Frontal cortex (tissue), 4 donors: ENCODE measurements around the gene FAM228A. TPM values are rescaled to one million over a fixed set of nuclear protein-coding genes. Genes with fewer than 3 reads are reported as not detected.
A peak's percentile ranks its signal among the peaks of the same experiment; 100 is the strongest.

ENCODE experiments used
- DNase-seq, 2 donors: peaks; one replicate each; pipeline ENCODE4 v3.0.0; 2012; ENCODE audit warnings: low spot score in 2 of 2
- FAIRE-seq: peaks from 2 replicates; lab custom pipeline; 2012; peaks lifted over from hg19 to GRCh38; lab: Jason Lieb, UNC
- total RNA-seq: library from RNA; depleted of rRNA; stranded (reverse); fragments of >200 nt; gene quantifications from one replicate; pipeline ENCODE4 v1.2.3, GENCODE V29; 2014
- donor health status: control.
- donor health status: control.
- donor health status: control.

FAM228A gene
- total RNA-seq, 1 donor from 2014 or later = 3.3 TPM

DNA sequence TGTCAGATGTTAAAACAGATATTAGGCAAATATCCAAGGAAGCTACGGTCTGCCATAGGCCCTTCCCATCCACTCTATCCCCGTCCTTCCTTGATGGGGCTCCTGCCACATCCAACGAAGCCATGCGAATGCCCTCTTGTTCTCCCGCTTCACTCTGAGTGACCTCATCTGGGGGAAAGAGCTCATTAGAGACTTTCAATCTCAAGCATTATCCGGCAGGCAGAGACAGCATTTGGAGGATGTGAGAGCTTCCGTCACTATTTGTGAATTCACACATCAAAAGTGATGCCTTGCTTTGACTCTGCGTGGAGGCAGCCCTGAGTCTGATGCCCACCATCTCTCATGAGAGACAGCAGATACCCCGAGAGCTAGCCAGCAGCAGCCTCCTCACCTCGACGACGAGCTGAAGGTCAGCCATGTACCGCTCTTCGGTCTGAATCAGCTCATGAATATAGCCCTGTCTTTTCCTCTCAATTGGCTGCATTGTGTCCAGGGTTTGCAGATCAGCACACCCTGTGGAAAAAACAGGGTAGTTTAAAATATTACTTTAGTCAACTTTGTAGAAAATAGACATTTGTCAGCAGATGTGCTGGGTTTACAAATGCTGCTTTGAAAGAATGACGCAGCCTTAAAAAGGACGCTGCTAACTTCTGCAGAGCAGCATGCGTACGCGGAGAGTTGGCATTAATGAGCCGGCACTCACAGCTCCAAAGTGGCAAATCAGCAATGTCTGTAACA is 45.9 kb downstream of the FAM228A start:
- FAIRE-seq (no peak), DNase-seq (no peak)

DNA sequence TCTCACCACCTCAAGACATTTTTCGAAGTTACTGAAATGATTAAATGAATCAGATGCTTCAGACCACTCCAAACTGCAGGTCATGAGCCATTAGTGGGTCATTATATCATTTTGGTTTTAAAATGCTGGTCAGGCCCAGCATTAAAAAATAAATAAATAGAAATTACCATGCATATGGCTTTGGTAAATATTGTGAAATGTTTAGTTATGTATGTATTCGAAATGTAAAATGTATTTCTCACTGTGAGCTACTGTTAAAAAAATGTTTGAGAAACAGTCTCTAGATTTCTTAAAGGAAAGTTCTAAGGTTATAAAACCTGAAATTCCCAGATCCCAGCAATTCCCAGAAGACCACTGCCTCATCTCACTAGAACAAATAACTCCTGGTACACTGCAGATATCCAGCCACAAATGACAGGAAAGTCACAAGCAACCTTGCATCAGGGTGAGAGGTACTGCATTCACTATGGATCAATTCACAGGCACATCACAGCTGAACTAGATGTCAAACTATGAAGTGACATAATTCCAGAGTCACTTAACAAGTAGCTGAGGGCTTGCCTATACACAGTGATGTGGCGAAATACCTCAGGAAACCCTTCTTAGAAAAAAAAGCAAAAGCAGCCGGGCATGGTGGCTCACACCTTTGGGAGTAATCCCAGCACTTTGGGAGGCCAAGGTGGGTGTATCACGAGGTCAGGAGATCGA is 46.6 kb downstream of the FAM228A start:
- DNase-seq (no peak), FAIRE-seq (no peak)

GRCh38 chr2:24222946-24223345 is 48.1 kb downstream of the FAM228A start:
- FAIRE-seq (no peak), DNase-seq (no peak)

DNA sequence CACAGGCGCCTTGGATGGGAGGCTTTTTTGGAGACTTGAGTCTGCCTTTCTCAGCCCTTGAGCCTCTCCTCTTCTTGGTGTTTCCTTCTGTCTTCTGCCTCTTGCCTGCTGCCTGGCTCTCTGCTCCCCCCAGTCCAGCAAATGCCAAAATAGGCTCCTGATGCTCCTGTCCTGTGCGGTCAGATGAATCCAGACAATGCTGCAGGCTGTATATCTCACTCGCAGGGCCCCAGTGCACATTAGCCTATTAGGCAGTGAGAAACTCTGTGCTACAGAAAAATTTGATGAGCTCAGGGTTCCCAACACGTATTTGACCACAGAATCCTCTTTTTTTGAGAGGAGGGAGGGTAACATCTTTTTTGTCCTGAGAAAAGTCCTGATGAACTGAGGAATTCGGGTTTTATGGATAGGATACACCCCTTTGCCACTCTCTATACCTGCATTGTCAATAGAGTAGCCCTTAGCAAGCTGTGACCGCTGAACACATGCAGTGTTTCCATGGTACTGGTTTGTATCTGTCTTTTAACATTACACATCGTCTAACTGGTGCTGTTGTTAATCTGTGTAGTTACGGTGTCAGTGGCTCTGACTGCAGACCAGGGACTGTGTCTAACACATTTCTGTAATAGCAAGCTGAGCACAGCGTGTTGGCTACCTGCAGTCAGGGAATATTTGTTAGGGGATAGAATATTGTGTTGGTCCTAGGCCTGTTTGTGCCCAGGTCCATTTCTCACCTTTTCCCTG is 50.8 kb downstream of the FAM228A start:
- no peak for FAIRE-seq
- no peak for DNase-seq

DNA sequence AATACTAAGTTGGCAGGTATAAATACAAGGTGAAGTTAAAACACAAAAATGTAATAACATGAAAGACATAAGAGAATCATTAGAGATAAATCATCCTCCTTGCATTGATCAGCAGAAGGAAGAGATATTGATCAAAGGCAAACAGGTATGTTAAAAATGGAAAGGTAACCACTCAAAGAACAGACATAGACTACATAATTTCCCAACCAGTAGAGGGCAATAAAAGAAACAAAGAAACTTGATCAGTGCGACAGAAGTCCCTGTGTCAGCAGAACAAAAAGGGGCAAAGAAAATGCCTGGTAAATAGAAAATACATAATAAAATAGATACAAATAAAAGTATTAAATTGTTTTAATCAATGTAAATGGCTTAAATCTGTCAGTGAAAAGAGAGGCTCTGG is 53.6 kb downstream of the FAM228A start:
- FAIRE-seq (peak; percentile 96), DNase-seq (no peak)

- peak in 1 of 2 donors; percentile 33 for DNase-seq
- peak; percentile 75 for FAIRE-seq
These were observed 56.6 kb downstream of the FAM228A start for GRCh38 chr2:24231461-24231881.

- no peak for FAIRE-seq
- no peak for DNase-seq
These were observed 58.5 kb downstream of the FAM228A start for GRCh38 chr2:24233321-24233720.

- no peak for FAIRE-seq
- no peak for DNase-seq
These were observed 62.5 kb downstream of the FAM228A start for GRCh38 chr2:24237313-24237712.

DNA sequence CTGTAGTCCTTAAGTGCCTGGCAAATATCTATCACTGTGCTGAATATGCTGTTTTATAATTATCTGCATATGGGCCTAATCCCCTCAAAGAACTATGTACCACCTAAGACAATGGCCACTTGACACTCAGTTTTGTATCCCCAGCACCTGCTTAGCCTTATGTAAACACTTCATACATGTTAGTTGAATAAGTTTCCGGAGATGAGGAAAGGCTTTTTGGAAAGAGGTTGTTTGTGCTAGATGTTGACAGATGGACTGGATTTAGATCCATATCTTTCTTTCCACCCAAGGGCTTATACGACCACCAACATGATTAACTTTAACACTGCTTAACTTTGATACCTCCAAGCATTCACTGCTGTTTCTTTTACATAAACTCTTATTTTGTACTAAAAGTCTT is 63.3 kb downstream of the FAM228A start:
- FAIRE-seq (no peak), DNase-seq (no peak)

- DNase-seq = no peak
- FAIRE-seq = no peak
These were observed 64.7 kb downstream of the FAM228A start for GRCh38 chr2:24239553-24239952.

Other genes starting within 250 kb of the FAM228A start
- gene ATAD2B, start 247.9 kb upstream of the FAM228A start, total RNA-seq = 55.0 TPM
- 64.8 TPM for gene UBXN2A, start 234.6 kb upstream of the FAM228A start, total RNA-seq
- 0.41 TPM for gene MFSD2B, start 165.0 kb upstream of the FAM228A start, total RNA-seq
- gene WDCP, start 127.7 kb upstream of the FAM228A start, total RNA-seq = 27.3 TPM
- 73.8 TPM for gene FKBP1B, start 125.3 kb upstream of the FAM228A start, total RNA-seq
- 125 TPM for gene SF3B6, start 98.7 kb upstream of the FAM228A start, total RNA-seq
- 15.5 TPM for gene TP53I3, start 90.2 kb upstream of the FAM228A start, total RNA-seq
- not detected for gene PFN4, start 51.7 kb upstream of the FAM228A start, total RNA-seq
- gene FAM228B, start 51.6 kb upstream of the FAM228A start, total RNA-seq = 127 TPM
- 25.3 TPM for gene ITSN2, start 185.5 kb downstream of the FAM228A start, total RNA-seq